Aorta (tissue), 5 donors: ENCODE data around the gene AMBRA1. TPM values are rescaled to one million over a fixed set of nuclear protein-coding genes. Genes with fewer than 3 reads are reported as not detected.

Source experiments
- ATAC-seq: fragments of 200-7000 bp; cut with Tn5 transposase; one replicate; pipeline ENCODE4 v1.9.1; 2022; ENCODE audit warnings: moderate library complexity; ENCODE audit not compliant: low FRiP score
- DNase-seq, 2 donors: peaks; one replicate each; pipeline ENCODE4 v3.0.0-alpha.2; 2020
- H3K27ac ChIP-seq, 2 donors: one replicate each; pipeline ENCODE4 v1.5.1; 2013; ENCODE audit warnings: low read length in 2 of 2, mild to moderate bottlenecking in 2 of 2, moderate library complexity in 2 of 2, control low read depth in 1 of 2, inconsistent platforms in 1 of 2, low read depth in 1 of 2
- H3K27me3 ChIP-seq, 2 donors: one replicate each; pipeline ENCODE4 v1.6.1; 2013; ENCODE audit warnings: control low read depth in 1 of 2, low read length in 1 of 2, mild to moderate bottlenecking in 1 of 2, moderate library complexity in 1 of 2; ENCODE audit not compliant: insufficient read depth in 2 of 2, control insufficient read depth in 1 of 2
- H3K36me3 ChIP-seq, 2 donors: one replicate each; pipeline ENCODE4 v1.6.1; 2013; ENCODE audit warnings: control low read depth in 1 of 2, low read length in 1 of 2, mild to moderate bottlenecking in 1 of 2; ENCODE audit not compliant: insufficient read depth in 2 of 2, control insufficient read depth in 1 of 2
- H3K4me1 ChIP-seq, 2 donors: one replicate each; pipeline ENCODE4 v1.6.1; 2013; ENCODE audit warnings: low read length in 2 of 2, control low read depth in 1 of 2, mild to moderate bottlenecking in 1 of 2, moderate library complexity in 1 of 2; ENCODE audit not compliant: insufficient read depth in 2 of 2, control insufficient read depth in 1 of 2
- H3K4me3 ChIP-seq, 2 donors: one replicate each; pipeline ENCODE4 v1.5.1; 2013; ENCODE audit warnings: low read length in 2 of 2, control low read depth in 1 of 2, mild to moderate bottlenecking in 1 of 2
- H3K9me3 ChIP-seq: one replicate; pipeline ENCODE4 v1.6.1; 2013; ENCODE audit warnings: mild to moderate bottlenecking, low read length; ENCODE audit not compliant: control insufficient read depth
- WGBS, 2 donors: extraction: QIAGEN DNeasy Blood & Tissue Kit; methylation state at CpG; one replicate each; pipeline ENCODE4 v1.1.7; 2013; 5-methylcytosine and 5-hydroxymethylcytosine counted together
- intact Hi-C, 2 donors: fragments of 100-400 bp; cut with DNase I; formaldehyde crosslinking; loops; one replicate each; pipeline versions ENCODE4 v1.14.2 to v1.15.0; 2022
- polyA plus RNA-seq, 2 donors: library from polyadenylated mRNA; stranded (reverse); fragments of 200-250 nt; gene quantifications; one replicate each; pipeline ENCODE4 v1.2.3, GENCODE V29; 2013
- total RNA-seq, 2 donors: library from RNA; stranded (reverse); fragmentation: NEBNext Ultra II Directional; extraction: Animal tissue kit (Norgen Biotek cat#: 25700); gene quantifications; one replicate each; pipeline ENCODE4 v1.2.1, GENCODE V29; 2021
- donor health status: healthy with polysubstance abuse.
- donor health status: Bipolar disorder and iron deficiency.
- donor health status: DM: no; HTN: no; CAD: no.
- donor health status: DM: no; HTN: no; CAD: no.
- donor health status: DM: yes; HTN: yes; CAD: no.

The AMBRA1 gene
- total and polyA plus RNA-seq, 4 donors: 2.6 to 35.0 (median 16.8) TPM

DNA sequence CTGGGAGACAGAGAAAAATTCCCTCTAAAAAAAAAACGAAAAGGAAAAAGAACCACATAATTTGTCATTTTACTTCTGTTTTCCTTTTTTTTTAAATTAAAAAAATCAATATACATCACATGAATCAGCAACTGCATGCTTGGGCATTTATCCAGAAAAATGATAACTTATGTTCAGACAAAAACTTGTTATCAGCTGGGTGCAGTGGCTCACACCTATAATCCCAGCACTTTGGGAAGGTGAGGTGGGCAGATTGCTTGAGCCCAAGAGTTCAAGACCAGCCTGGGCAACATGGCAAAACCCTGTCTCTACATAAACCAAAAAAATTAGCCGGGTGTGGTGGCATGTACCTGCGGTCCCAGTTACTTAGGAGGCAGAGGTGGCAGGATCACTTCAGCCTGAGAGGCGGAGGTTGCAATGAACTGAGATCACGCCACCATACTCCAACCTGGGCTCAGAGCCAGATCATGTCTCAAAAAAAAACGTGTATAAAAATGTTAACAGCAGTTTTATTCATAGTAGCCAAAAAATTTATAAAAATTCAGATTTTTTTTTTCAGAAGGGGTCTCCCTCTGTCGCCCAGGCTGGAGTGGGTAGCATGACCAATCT lies 28.5 kb downstream of the AMBRA1 start:
- Histone ChIP-seq H3K9me3 (no peaks in the 10 kb centered on the region), H3K4me1 (peaks cover 3 to 5% of the 10 kb centered on the region in 2 donors), H3K27me3 (no peaks in the 10 kb centered on the region), H3K36me3 (no peaks in the 10 kb centered on the region), H3K4me3 (no peak overlapping the region), H3K27ac (no peak overlapping the region)
- WGBS, 2 donors: 46 to 51% methylated on average over 7 of the region's 7 CpGs
- ATAC-seq (no peak), DNase-seq (no peak)
- intact Hi-C loops: no loop called here

DNA sequence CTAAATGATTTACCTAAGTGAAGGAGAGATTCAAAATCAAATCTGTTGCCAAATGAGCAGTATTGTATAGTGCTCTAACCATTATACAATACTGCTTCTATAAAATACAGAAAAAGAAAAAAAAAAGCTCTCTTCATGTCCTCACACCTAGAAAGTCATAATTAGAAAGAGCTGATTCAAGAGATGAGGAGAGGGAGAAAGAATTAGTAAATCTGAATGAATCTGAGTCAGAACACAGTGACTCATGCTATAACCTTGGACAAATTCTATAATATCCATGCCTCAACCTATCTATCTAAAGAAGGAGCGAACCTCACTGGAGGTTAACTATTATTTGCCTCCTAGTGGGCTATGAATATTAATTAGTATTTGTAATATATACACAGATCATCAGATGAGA lies 29.4 kb downstream of the AMBRA1 start:
- WGBS, 2 donors: 86 to 91% methylated on average over 1 of the region's 1 CpG
- no peak overlapping the region for H3K4me3 ChIP-seq
- DNase-seq: no peak
- H3K36me3 ChIP-seq: no peaks in the 10 kb centered on the region
- no peaks in the 10 kb centered on the region for H3K9me3 ChIP-seq
- no peak overlapping the region for H3K27ac ChIP-seq
- intact Hi-C loops: no loop called here
- H3K27me3 ChIP-seq: no peaks in the 10 kb centered on the region
- ATAC-seq: no peak
- peaks cover under 1 to 5% of the 10 kb centered on the region in 2 donors for H3K4me1 ChIP-seq

DNA sequence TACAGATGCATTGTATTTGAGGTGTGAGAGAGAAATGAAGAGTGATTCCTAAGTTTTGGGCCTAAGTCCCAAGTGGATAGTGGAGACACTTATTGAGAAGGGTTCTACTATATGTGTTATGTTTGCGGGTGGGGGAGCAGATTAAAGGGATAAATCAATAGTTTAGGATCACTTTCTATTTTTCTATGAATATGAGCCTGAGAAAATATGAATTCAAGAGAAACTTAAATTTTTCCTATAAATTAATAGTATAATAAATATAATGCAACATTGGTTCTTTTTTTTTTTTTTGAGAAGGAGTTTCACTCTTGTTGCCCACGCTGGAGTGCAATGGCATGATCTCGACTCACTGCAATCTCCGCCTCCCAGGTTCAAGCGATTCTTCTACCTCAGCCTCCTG lies 31.3 kb downstream of the AMBRA1 start:
- intact Hi-C loops: no loop called here
- Histone ChIP-seq H3K27ac (no peak overlapping the region), H3K4me3 (no peak overlapping the region), H3K9me3 (no peaks in the 10 kb centered on the region), H3K4me1 (peaks cover 0 to 5% of the 10 kb centered on the region in 2 donors), H3K27me3 (no peaks in the 10 kb centered on the region), H3K36me3 (no peaks in the 10 kb centered on the region)
- WGBS, 2 donors: 93 to 96% methylated on average over 5 of the region's 5 CpGs
- ATAC-seq (no peak), DNase-seq (no peak)

DNA sequence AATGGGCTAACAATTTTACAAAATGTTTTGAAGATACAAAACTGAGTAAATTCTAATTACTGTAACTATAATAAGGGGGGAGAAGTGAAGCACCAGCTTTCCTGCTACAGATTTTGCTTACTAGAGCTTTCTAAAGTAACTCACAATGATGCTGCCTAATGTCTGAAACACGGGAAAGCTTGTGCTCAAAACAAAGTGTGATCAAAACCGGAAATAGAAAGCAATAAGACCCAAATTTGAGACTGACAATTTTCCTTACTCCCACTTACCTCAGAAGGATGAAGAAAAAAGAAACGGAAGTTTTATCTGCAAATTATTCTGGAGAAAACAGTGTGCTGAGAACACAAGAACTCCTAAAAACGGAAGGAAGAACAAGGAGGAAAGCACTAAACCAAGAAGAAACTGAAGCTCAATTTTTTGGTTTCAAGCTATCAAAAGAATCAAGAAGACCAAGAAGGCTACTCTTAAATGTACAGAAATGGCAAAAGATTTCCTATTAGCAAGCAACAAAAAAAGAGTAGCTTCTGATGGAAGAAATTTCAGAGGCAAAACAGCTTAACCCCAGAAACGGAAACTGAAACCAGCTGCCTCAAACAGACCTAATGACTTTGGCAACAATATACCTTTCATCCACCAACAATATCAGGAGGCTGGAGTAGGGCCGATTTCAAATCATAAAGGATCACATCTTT lies 33.4 kb downstream of the AMBRA1 start:
- DNase-seq (no peak), ATAC-seq (peak; percentile 54)
- Histone ChIP-seq H3K9me3 (no peaks in the 10 kb centered on the region), H3K27ac (peak overlapping the region in 1 of 2 donors; percentile 28), H3K4me1 (peaks cover 0 to 5% of the 10 kb centered on the region in 2 donors), H3K4me3 (peak overlapping the region; percentile 26 to 90), H3K27me3 (no peaks in the 10 kb centered on the region), H3K36me3 (no peaks in the 10 kb centered on the region)
- 4 to 5% methylated on average over 6 of the region's 6 CpGs for WGBS, 2 donors
- intact Hi-C loops: no loop called here

DNA sequence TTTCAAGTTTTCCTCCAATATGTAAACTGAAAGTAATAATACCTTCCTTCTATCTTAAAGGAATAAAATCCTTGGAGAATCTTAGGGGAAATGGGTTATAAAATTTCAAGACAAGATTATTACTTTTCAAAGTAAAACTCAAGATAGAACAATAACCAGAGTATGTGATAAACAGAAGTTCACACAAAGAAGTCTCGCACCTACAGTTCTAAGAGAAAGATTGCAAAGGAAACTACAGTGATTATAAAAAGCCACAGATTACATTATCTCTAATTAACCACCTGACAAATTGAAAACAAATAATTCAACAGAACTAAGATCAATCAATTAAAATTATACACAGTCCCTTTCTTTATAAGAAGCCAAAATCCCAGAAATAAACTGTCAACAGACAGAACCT lies 34.0 kb downstream of the AMBRA1 start:
- Histone ChIP-seq H3K36me3 (no peaks in the 10 kb centered on the region), H3K27ac (no peak overlapping the region), H3K27me3 (no peaks in the 10 kb centered on the region), H3K4me1 (peaks cover 0 to 2% of the 10 kb centered on the region in 2 donors), H3K9me3 (no peaks in the 10 kb centered on the region), H3K4me3 (no peak overlapping the region)
- intact Hi-C loops: no loop called here
- no peak for DNase-seq
- no peak for ATAC-seq
- WGBS, 2 donors: 91 to 95% methylated on average over 1 of the region's 1 CpG

DNA sequence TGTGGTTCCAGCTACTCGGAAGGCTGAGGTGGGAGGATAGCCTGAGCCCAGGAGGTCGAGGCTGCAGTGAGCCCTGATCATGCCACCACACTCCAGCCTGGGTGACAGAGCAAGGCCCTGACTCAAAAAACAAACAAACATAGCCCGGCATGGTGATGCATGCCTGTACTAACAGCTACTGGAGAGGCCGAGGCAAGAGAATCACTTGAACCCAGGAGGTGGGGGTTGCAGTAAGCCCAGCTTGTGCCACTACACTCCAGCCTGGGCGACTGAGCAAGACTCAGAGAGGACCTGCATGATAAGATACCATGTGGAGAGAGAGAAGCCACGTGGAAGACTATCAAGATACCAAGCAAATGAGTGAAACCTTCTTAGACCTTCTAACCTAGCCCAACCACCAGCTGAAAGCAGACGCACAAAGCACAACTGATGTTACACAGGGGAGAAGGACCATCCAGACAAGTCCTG lies 36.1 kb downstream of the AMBRA1 start:
- no peak for DNase-seq

DNA sequence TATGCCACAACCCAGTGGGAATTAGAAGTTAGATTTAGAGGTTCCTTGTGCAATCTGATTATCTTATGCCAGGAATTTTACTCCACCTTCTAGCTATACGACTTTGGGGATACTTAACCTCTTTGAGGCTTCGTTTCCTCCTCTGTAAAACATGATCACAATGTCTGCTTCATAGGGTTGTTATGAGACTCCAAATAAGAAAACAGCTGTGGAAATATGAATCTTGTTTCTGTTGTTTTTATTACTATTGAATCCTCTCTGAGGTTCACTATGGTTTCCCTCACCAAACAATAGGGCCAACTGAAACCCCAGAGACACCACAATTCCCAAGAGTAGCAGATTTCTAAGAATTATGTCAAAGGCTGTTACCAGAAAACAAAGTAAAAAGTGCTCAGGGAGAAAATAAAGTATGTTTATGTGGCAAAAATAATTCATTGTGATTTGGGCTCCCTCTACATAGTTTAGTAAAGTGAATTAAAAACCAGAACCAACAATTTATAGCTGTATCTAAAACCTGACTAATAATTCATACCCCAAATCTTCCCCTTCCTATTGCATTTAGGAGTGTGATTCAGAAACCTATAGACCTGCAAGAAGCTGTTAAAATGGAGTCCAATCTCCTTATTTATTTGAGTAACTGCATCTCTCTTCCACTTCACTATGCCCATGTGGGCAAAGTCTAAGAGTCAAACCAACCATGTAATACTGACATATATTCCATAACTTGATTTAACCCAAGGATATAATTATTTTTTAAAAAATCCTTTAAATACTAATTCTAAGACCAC lies 38.4 kb downstream of the AMBRA1 start:
- intact Hi-C loops: no loop called here
- Histone ChIP-seq H3K36me3 (no peaks in the 10 kb centered on the region), H3K27me3 (no peaks in the 10 kb centered on the region), H3K27ac (no peak overlapping the region), H3K4me1 (peaks cover 0 to 6% of the 10 kb centered on the region in 2 donors), H3K9me3 (no peaks in the 10 kb centered on the region), H3K4me3 (no peak overlapping the region)
- ATAC-seq (no peak), DNase-seq (no peak)
- 46 to 55% methylated on average over 2 of the region's 2 CpGs for WGBS, 2 donors

More for the DNA sequence above, 36.1 kb downstream of the AMBRA1 start:
- H3K9me3 ChIP-seq: no peaks in the 10 kb centered on the region
- no peak overlapping the region for H3K27ac ChIP-seq
- no peaks in the 10 kb centered on the region for H3K36me3 ChIP-seq
- no peak for ATAC-seq
- H3K4me3 ChIP-seq: no peak overlapping the region
- H3K4me1 ChIP-seq: peaks cover 0 to 6% of the 10 kb centered on the region in 2 donors
- intact Hi-C loops: no loop called here
- WGBS, 2 donors: 64% methylated on average over 7 of the region's 7 CpGs
- H3K27me3 ChIP-seq: no peaks in the 10 kb centered on the region

DNA sequence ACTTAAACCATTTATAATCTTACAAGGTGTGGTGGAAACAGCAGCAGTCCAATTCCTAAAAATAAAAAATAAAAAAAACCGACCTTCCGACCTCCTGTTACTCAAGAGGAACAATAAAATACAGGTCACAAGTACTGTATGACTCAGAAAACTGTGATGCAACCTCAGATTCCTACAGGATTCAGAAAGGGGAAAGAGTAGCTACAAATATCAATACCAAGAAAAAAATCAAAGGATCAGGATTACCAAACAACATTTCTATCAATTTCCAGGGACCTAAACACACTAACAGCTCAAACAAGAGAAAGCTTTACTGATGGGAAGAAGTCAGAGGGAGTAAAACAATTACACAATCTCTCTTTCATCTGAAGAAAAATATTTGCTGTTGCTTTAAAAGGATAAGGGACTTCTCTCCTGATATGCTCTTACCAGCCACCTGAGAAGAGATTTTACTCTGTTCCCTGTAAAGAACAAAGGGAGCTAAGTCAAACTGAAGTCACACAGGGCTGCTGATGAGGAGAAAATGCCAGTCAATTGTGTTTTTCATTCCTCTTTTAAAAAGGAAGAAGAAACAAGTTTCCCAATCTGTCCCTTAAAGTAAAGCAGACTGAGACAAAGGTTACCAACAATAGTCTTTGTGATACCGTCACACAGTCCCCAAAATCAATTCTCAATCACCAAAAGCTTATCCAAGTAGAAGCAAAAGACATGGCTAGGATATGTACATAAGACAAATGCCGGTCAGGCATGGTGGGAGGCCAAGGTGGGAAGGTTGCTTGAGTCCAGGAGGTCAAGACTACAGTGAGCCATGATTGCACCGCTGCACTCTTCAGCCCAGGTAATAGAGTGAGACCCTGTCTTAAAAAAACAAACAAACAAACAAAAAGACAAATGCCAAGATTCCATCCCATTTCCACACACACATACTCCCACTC lies 39.3 kb downstream of the AMBRA1 start:
- Histone ChIP-seq H3K27me3 (no peaks in the 10 kb centered on the region), H3K27ac (peak overlapping the region; percentile 25 to 43), H3K9me3 (no peaks in the 10 kb centered on the region), H3K4me3 (no peak overlapping the region), H3K36me3 (no peaks in the 10 kb centered on the region), H3K4me1 (peaks cover 0 to 4% of the 10 kb centered on the region in 2 donors)
- intact Hi-C loops: no loop called here
- DNase-seq: no peak
- WGBS, 2 donors: 59 to 60% methylated on average over 5 of the region's 5 CpGs
- peak; percentile 77 for ATAC-seq
